ENCODE measurements around the gene B4GALNT1.
A peak's percentile ranks its signal among the peaks of the same experiment; 100 is the strongest.

The B4GALNT1 gene

GRCh38 chr12:57617942-57618341, 15.1 kb downstream of the B4GALNT1 start:
- no peak for TF ChIP-seq CTCF (IDR thresholded peaks at IDR 0.05; ENCODE audit: unreplicated experiment in 3 of 3)
- Mint-ChIP-seq H3K9me3 (no peaks in the 10 kb centered on the region), H3K36me3 (ENCODE audit: low read depth) (peaks cover 55% of the 10 kb centered on the region), H3K4me1 (peaks cover 24% of the 10 kb centered on the region), H3K27ac (no peak overlapping the region), H3K4me3 (no peak overlapping the region), H3K27me3 (ENCODE audit: low read depth) (peaks cover 76% of the 10 kb centered on the region)

GRCh38 chr12:57616383-57617101, 16.5 kb downstream of the B4GALNT1 start:
- H3K4me1 Mint-ChIP-seq = peaks cover 25% of the 10 kb centered on the region
- peaks cover 62% of the 10 kb centered on the region for H3K27me3 Mint-ChIP-seq (ENCODE audit: low read depth)
- peaks cover 51% of the 10 kb centered on the region for H3K36me3 Mint-ChIP-seq (ENCODE audit: low read depth)
- H3K4me3 Mint-ChIP-seq = no peak overlapping the region
- no peak for TF ChIP-seq CTCF (IDR thresholded peaks at IDR 0.05; ENCODE audit: unreplicated experiment in 3 of 3)
- no peak overlapping the region for H3K27ac Mint-ChIP-seq
- no peaks in the 10 kb centered on the region for H3K9me3 Mint-ChIP-seq

GRCh38 chr12:57615637-57616036, 17.4 kb downstream of the B4GALNT1 start:
- peaks cover 51% of the 10 kb centered on the region for H3K36me3 Mint-ChIP-seq (ENCODE audit: low read depth)
- no peak for TF ChIP-seq CTCF (IDR thresholded peaks at IDR 0.05; ENCODE audit: unreplicated experiment in 3 of 3)
- no peak overlapping the region for H3K4me3 Mint-ChIP-seq
- peaks cover 53% of the 10 kb centered on the region for H3K27me3 Mint-ChIP-seq (ENCODE audit: low read depth)
- no peak overlapping the region for H3K27ac Mint-ChIP-seq
- no peaks in the 10 kb centered on the region for H3K9me3 Mint-ChIP-seq
- peaks cover 17% of the 10 kb centered on the region for H3K4me1 Mint-ChIP-seq

GRCh38 chr12:57614948-57615500, 18.0 kb downstream of the B4GALNT1 start:
- no peak for TF ChIP-seq CTCF (IDR thresholded peaks at IDR 0.05; ENCODE audit: unreplicated experiment in 3 of 3)
- peaks cover 47% of the 10 kb centered on the region for H3K36me3 Mint-ChIP-seq (ENCODE audit: low read depth)
- peak overlapping the region in 2 of 3 experiments; percentile 17 to 25 for H3K4me3 Mint-ChIP-seq
- H3K27me3 Mint-ChIP-seq (ENCODE audit: low read depth) = peaks cover 47% of the 10 kb centered on the region
- no peak overlapping the region for H3K27ac Mint-ChIP-seq
- H3K9me3 Mint-ChIP-seq = no peaks in the 10 kb centered on the region
- H3K4me1 Mint-ChIP-seq = peaks cover 20% of the 10 kb centered on the region

GRCh38 chr12:57614178-57614947, 18.6 kb downstream of the B4GALNT1 start:
- Mint-ChIP-seq H3K9me3 (no peaks in the 10 kb centered on the region), H3K4me3 (peak overlapping the region; percentile 19 to 40 (median 27)), H3K27me3 (ENCODE audit: low read depth) (peaks cover 40% of the 10 kb centered on the region), H3K36me3 (ENCODE audit: low read depth) (peaks cover 50% of the 10 kb centered on the region), H3K27ac (no peak overlapping the region), H3K4me1 (peaks cover 24% of the 10 kb centered on the region)
- no peak for TF ChIP-seq CTCF (IDR thresholded peaks at IDR 0.05; ENCODE audit: unreplicated experiment in 3 of 3)
